Neural crest cell (in vitro differentiated cells): ENCODE data around the gene PTPRG. TPM values are rescaled to one million over a fixed set of nuclear protein-coding genes. Genes with fewer than 3 reads are reported as not detected.

ENCODE experiments used
- DNase-seq: peaks from one replicate; pipeline ENCODE4 v3.0.0; 2021; ENCODE audit warnings: low read depth, mixed read lengths, low spot score
- H3K27ac Mint-ChIP-seq: one replicate; pipeline ENCODE4 v1.8.0; 2021; ENCODE audit warnings: mild to moderate bottlenecking, mixed read lengths; ENCODE audit not compliant: unreplicated experiment
- H3K27me3 Mint-ChIP-seq: 2 replicates; pipeline ENCODE4 v1.8.0; 2021; ENCODE audit warnings: low read depth, mild to moderate bottlenecking, mixed read lengths
- H3K36me3 Mint-ChIP-seq: 2 replicates; pipeline ENCODE4 v1.8.0; 2021; ENCODE audit warnings: low read depth, mild to moderate bottlenecking, mixed read lengths
- H3K4me1 Mint-ChIP-seq: 2 replicates; pipeline ENCODE4 v1.8.0; 2021; ENCODE audit warnings: mixed read lengths
- H3K4me3 Mint-ChIP-seq: one replicate; pipeline ENCODE4 v1.8.0; 2021; ENCODE audit warnings: mild to moderate bottlenecking, mixed read lengths
- H3K9me3 Mint-ChIP-seq: 2 replicates; pipeline ENCODE4 v1.8.0; 2021; ENCODE audit warnings: mixed read lengths
- CTCF ChIP-seq: fragments of 200-600 bp; sonication (generic); conservative IDR thresholded peaks from 2 replicates; pipeline ENCODE4 v1.5.0; 2021; ENCODE audit warnings: antibody characterized with exemption, mild to moderate bottlenecking
- total RNA-seq: library from RNA; stranded (reverse); gene quantifications from 2 replicates; pipeline ENCODE4 v1.2.1, GENCODE V29; 2021

The PTPRG gene
- total RNA-seq, 1 donor from 2014 or later = 41.2 TPM

GRCh38 chr3:62100282-62100989, 539.1 kb downstream of the PTPRG start:
- H3K27ac Mint-ChIP-seq = no peak overlapping the region
- no peak overlapping the region for H3K4me3 Mint-ChIP-seq

GRCh38 chr3:62101488-62101887, 540.1 kb downstream of the PTPRG start:
- Mint-ChIP-seq H3K36me3 (peaks cover 2% of the 10 kb centered on the region), H3K9me3 (no peaks in the 10 kb centered on the region), H3K27me3 (no peaks in the 10 kb centered on the region), H3K4me1 (peaks cover 20% of the 10 kb centered on the region), H3K4me3 (no peak overlapping the region), H3K27ac (no peak overlapping the region)
- no peak for DNase-seq
- TF ChIP-seq CTCF = no peak

More at GRCh38 chr3:62100282-62100989, 539.1 kb downstream of the PTPRG start:
- H3K9me3 Mint-ChIP-seq = no peaks in the 10 kb centered on the region
- no peaks in the 10 kb centered on the region for H3K36me3 Mint-ChIP-seq
- TF ChIP-seq CTCF = no peak
- no peaks in the 10 kb centered on the region for H3K27me3 Mint-ChIP-seq
- H3K4me1 Mint-ChIP-seq = peaks cover 20% of the 10 kb centered on the region
- no peak for DNase-seq

- no peak for TF ChIP-seq CTCF
- no peaks in the 10 kb centered on the region for H3K27me3 Mint-ChIP-seq
- DNase-seq = no peak
- H3K9me3 Mint-ChIP-seq = peaks cover 2% of the 10 kb centered on the region
- no peak overlapping the region for H3K27ac Mint-ChIP-seq
- H3K4me1 Mint-ChIP-seq = peaks cover 20% of the 10 kb centered on the region
- no peak overlapping the region for H3K4me3 Mint-ChIP-seq
- peaks cover 4% of the 10 kb centered on the region for H3K36me3 Mint-ChIP-seq
Observed at GRCh38 chr3:62103531-62103930, 542.2 kb downstream of the PTPRG start.

- no peak overlapping the region for H3K4me3 Mint-ChIP-seq
- peaks cover 8% of the 10 kb centered on the region for H3K9me3 Mint-ChIP-seq
- no peaks in the 10 kb centered on the region for H3K27me3 Mint-ChIP-seq
- H3K27ac Mint-ChIP-seq = no peak overlapping the region
- peaks cover 13% of the 10 kb centered on the region for H3K36me3 Mint-ChIP-seq
- TF ChIP-seq CTCF = no peak
- H3K4me1 Mint-ChIP-seq = peaks cover 7% of the 10 kb centered on the region
- DNase-seq = no peak
Observed at GRCh38 chr3:62109534-62109933, 548.2 kb downstream of the PTPRG start.

- no peak for DNase-seq
- Mint-ChIP-seq H3K27me3 (no peaks in the 10 kb centered on the region), H3K4me3 (no peak overlapping the region), H3K36me3 (peaks cover 13% of the 10 kb centered on the region), H3K4me1 (peaks cover 7% of the 10 kb centered on the region), H3K27ac (no peak overlapping the region), H3K9me3 (peaks cover 8% of the 10 kb centered on the region)
- TF ChIP-seq CTCF = no peak
Observed at GRCh38 chr3:62110443-62111225, 549.3 kb downstream of the PTPRG start.
